Non-pigmented ciliary epithelial cell (primary cell): ENCODE measurements around the gene RBM14.
A peak's percentile ranks its signal among the peaks of the same experiment; 100 is the strongest.
"Not testable (repeated sequence)": the region's sequence is repeated elsewhere in the genome, so short reads cannot be mapped to it uniquely, and the experiment has no call there.

Source experiments
- DNase-seq: peaks from one replicate; pipeline ENCODE4 v3.0.0-alpha.2; 2010; ENCODE audit warnings: low read depth

Gene RBM14, protein sequence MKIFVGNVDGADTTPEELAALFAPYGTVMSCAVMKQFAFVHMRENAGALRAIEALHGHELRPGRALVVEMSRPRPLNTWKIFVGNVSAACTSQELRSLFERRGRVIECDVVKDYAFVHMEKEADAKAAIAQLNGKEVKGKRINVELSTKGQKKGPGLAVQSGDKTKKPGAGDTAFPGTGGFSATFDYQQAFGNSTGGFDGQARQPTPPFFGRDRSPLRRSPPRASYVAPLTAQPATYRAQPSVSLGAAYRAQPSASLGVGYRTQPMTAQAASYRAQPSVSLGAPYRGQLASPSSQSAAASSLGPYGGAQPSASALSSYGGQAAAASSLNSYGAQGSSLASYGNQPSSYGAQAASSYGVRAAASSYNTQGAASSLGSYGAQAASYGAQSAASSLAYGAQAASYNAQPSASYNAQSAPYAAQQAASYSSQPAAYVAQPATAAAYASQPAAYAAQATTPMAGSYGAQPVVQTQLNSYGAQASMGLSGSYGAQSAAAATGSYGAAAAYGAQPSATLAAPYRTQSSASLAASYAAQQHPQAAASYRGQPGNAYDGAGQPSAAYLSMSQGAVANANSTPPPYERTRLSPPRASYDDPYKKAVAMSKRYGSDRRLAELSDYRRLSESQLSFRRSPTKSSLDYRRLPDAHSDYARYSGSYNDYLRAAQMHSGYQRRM

DNA sequence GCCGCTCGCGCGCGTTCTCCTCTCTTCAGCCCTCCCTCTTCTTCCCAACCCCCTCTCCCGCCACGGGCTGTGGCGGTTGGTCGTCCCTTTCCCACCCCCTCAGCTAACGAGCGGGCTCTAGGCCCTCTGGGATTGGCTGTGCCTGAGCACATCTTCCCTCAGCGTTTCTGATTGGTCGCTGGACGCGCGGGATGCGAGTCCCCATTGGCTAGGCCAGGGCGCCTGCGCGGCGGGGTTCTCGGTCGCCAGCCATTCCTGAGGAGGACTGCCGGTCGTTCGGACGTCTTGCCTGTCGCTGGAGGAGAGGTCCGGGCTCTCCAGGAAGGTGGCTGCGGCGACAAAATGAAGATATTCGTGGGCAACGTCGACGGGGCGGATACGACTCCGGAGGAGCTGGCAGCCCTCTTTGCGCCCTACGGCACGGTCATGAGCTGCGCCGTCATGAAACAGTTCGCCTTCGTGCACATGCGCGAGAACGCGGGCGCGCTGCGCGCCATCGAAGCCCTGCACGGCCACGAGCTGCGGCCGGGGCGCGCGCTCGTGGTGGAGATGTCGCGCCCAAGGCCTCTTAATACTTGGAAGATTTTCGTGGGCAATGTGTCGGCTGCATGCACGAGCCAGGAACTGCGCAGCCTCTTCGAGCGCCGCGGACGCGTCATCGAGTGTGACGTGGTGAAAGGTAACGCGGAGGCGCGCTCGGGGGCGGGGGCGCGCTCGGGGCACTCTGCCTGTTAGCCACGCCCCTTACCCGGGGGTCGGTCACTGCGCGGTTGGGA lies at the start of gene RBM14:
TSS of gene RBM14 (plus strand) at position 252 of the 776 bp plus-strand sequence. CDS start at position 343, 91 bp downstream.
- DNase-seq, result peak; percentile 95

DNA sequence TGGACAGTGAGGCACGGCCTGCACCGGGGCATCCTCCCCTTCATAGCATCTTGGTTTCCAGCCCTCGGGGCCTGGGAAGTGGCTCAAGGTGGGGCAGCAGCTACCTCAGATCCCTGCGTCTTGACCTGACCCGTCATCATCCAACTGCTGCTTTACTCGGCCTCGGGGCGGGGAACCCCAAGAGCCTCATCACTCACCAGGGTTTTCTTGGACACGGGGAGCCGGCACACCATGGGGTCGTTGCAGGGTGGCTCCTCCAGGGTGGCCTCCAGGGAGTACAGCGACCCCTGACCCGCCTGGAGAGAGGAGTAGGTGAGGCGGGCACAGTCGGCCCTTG lies 48.7 kb upstream of the RBM14 start:
- DNase-seq, result no peak

DNA sequence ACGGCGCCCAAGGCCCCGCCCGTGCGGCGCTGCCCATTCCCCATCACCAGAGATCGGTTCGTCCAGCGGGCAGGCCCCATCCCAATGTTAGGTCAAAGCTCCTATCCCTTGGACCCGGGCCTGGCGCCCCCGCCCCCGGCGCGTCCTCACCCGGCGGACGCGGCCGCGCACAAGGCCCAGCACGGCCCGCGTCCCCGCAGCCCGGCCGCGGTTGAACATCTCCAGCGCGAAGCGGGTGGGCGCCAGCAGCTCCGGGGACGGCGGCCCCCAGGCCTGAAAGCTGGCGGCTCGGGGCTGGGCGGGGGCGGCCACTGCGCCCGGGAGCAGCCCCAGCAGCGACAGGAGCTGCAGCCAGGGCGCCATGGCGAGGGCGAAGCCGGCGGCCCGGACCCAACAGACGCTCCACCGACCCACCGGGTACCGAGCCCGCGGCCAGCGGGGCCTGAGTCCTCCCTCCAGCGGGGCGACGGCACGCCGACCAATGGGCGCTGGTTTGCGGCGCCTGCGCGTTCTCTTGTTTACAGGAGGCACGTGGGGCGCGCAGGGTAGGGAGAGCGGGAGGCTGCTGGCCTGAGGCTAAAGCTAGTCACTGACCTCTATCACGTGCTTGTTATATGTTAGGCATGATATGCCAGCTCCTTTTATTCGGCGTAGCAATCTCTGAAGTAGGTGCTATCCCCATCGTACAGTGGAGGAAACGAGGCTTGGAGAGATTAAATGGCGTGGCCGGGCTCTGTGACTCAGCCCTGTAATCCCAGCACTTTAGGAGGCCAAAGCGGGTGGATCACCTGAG lies 48.1 kb upstream of the RBM14 start, which contains the start of gene CTSF:
TSS of gene CTSF (minus strand) at position 483 of the 793 bp plus-strand sequence. CDS start at position 363, 120 bp downstream.
- DNase-seq, result no peak

DNA sequence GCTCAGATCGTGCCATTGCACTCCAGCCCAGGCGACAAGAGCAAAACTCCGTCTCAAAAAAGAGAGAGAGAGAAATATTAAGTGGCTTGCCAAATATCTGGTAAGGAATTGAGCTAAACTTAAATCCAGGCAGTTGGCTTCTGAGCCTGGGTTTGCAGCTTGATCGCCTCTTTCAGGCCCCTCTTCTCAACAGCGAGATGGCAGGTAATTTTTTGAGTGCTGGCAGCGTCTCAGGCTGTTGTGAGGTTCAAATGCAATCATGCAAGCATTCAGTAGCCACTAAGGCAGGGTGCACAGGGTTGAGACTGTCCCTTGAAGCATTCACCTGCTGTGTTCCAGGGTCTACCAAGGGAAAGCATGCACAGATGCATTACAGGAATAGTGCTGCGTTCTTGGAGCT lies 47.4 kb upstream of the RBM14 start:
- no peak for DNase-seq

DNA sequence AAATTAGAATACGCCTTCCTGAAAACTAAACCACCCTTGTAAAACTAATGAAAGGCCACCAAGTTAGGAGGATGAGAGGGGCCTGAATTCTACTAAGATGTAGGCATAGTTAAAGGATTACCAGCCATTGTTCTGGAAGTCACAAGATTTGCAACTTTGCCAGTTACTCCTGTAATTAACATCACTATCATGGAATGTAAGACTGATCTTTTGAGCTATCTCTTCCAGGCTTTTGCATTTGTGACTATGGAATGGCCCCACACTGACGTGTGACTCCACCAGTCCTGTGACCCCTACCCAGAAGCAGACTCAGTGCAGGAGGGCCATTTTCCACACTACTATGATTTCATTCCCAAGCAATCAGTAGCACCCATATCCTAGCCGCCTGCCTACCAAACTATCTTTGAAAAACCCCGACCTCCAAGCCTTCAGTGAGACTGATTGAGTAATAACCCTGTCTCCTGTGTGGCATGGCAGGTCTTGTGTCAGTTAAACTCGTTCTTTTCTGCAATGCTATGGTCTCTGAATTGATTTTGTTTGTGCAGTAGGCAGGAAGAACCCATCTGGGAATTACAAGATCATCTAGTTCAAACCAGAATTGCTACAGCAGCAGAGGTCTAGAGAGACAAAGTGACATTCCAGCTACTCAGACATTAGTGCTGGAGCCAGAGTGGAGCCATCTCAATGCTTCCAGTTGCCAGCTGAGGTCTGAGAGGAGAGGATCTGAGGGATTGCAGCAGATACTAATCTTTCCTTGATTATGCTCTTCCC lies 46.2 kb upstream of the RBM14 start:
- DNase-seq, result no peak

DNA sequence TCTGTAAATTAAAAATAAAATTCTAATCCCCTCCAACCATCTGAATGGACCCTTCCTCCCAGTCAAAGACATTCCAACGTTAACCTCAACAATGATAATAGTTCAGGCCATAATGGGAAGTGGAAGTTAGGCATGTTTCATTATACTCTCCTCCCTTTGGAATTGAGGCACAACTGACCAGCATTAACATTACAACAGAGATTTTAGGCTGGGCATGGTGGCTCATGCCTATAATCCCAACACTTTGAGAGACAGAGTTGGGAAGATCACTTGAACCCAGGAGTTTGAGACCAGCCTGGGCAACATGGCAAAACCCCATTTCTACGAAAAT lies 45.6 kb upstream of the RBM14 start:
- DNase-seq, result no peak

DNA sequence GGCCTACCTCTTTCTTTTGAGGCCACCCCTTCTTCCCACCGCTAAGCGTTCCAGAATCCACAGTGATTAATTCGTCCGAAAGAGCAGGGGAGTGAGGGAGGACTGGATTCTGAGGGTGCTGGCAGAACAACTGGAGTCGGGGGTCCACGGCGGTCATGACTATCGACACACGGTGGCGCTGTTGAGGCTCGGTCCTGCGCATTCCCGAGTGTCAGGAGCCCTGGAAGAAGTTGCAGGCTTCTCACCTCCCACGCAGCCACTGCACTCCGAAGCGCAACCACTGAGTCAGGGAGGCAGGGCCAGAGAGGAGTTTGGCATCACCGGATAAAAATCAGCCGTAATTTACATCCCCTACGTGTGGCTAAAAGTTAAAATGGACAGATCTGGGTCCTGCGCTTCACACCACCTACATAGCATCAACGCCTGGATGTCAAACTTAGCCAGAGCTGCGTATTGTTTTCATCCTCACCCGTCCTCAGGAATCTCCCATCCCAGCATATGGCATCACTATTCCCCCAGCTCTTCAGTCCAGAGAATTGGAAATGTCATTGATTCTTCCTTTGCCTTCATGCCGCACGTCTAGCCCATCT lies 37.3 kb upstream of the RBM14 start:
- DNase-seq, result no peak

DNA sequence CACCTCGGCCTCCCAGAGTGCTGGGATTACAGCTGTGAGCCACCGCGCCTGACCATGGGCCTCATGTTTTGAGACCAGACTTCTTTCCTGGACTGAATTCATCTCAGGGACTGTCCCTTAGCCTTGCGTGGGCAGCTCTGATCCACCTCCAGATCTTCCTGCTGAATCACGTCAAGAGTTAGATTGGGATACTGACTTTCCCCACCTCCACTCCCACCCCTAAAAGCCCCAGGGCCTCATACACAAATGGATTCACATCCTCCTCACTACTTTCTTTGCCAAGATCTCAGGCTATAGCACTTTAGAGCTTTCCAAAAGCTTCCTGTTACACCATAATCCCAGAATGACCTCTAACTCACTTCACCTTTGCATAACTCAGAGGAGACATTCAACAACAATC lies 35.6 kb upstream of the RBM14 start:
- no peak for DNase-seq

DNA sequence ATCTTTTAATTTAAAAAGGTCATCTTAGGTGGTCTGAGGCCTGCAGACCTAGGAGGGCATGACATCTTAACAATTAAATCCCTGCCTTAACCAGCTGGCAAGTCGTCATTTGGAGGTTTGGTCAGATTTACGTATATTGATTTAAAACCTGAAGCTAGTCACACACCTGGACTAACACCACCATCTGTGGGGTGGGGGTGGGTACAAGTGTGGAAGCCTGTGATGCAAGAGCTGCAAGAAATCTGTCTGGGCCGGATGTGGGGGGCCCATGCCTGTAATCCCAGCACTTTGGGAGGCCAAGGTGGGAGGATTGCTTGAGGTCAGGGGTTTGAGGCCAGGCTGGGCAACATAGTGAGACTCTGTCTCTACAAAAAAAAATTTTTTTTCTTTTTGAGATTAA lies 35.2 kb upstream of the RBM14 start:
- no peak for DNase-seq

DNA sequence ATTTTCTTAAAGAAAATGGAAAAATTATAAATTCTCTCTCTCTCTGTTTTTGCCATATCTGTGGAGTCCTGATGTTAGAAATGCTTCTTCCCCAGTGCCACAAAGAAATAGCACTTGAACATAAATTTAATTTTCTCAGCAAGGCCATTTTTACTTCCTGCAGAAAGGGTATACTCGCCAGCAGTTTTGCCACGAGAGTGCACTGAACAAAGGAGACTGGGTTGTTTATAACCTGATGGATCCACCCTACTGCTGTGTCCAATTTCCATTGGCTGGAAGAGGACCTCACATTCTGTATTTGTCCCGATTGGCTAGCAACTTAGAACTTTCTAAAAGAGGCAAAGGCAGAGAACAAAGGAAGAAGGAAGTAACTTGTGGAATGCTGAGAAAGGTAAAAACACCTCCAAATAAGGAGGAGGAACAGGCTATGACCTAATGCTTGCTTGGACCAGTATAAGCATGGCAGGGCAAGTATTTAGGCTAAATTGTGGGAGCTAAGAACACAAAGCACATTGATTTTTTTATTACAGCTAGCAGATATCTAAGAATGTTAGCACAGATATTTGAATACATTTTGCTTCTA lies 33.8 kb upstream of the RBM14 start:
- DNase-seq, result not testable (repeated sequence)

DNA sequence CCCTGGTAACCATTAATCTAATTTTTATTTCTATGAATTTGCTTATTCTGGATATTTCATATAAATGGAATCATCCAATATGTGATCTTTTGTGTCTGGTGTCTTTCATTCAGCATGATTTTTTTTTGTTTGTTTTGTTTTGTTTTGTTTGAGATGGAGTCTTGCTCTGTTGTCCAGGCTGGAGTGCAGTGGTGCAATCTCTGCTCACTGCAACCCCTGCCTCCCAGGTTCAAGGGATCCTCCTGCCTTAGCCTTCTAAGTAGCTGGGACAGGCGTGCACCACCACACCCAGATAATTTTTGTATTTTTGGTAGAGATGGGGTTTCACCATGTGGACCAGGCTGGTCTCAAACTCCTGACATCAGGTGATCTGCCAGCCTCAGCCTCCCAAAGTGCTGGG lies 31.0 kb upstream of the RBM14 start:
- DNase-seq, result not testable (repeated sequence)

DNA sequence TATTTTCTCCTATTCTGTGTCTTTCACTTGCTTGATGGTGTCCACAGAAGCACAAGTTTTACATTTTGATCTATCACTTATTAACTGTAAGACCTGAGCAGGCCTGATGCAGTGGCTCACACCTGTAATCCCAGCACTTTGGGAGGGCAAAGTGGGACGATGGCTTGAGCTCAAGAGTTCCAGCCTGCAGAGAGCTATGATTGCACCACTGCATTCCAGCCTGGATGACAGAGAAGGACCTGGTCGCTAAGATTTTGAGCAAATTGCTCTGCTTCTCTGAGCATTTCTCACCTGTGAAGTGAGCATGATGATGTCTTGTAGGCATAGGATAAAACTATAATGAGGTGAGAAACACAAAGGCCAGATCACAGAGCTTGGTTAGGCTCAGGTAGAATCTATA lies 30.3 kb upstream of the RBM14 start:
- no peak for DNase-seq

DNA sequence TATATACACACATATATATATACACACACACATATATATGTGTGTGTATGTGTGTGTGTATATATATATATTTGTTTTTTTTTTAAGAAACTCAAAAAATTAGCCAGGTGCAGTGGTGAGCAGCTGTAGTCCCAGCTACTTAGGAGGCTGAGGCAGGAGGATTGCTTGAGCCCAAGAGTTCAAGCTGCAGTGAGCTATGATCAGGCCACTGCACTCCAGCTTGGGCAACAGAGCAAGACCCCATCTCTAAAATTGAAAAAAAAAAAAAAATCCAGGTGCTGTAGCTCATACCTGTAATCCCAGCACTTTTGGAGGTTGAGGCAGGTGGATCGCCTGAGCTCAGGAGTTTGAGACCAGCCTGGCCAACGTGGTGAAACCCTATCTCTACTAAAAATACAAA lies 27.1 kb upstream of the RBM14 start:
- DNase-seq, result not testable (repeated sequence)

DNA sequence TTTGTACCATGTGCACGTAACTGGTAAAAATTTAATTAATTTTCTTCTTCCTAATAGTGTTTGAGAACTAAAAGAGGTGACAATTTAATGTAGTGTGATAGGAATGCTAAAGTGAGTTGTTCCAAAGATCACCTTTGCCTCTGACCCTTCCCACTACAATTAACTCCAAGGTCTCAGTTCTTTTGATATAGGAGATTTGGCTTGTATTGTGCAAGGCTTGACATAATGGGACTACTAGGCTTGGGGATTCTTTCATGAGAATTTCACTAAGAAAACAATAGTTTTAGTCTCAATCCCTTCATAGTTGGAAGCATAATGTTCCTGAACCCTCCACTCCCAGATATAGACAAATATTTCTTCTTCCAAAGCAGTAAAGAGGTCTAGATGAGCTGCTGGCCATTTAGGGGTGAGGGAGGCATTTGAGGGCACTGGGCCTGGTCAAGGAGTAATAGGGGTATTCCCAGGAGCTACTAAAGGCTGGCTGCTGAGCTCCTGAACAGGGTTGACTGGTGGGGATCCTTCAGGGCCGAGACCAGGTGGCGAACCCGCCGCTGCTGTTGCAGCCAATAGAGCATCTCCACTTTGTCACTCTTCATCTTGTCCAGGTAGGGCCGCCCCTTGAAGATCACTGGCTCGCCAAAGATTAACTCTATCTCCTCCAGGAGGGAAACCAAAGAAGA lies 26.3 kb upstream of the RBM14 start:
- DNase-seq, result no peak

DNA sequence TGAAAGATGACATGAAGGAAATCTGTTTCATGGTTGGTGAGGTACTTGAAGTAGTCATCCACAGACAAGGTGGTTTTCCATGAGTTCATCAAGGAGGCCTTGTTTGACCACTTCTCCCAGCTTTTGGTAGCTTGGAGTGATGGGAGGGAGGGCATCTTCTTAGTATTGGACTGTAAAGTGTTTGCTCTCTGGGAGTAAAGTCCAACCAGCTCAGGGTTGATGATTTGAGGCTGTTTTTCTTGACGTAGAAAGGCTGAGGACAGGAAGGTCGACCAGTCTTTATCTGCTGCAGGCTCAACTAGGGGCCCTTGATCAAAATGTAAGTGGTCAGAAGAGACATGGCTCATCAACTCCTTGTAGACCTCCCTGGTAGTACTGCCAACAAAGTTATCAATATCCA lies 25.3 kb upstream of the RBM14 start:
- DNase-seq, result no peak

DNA sequence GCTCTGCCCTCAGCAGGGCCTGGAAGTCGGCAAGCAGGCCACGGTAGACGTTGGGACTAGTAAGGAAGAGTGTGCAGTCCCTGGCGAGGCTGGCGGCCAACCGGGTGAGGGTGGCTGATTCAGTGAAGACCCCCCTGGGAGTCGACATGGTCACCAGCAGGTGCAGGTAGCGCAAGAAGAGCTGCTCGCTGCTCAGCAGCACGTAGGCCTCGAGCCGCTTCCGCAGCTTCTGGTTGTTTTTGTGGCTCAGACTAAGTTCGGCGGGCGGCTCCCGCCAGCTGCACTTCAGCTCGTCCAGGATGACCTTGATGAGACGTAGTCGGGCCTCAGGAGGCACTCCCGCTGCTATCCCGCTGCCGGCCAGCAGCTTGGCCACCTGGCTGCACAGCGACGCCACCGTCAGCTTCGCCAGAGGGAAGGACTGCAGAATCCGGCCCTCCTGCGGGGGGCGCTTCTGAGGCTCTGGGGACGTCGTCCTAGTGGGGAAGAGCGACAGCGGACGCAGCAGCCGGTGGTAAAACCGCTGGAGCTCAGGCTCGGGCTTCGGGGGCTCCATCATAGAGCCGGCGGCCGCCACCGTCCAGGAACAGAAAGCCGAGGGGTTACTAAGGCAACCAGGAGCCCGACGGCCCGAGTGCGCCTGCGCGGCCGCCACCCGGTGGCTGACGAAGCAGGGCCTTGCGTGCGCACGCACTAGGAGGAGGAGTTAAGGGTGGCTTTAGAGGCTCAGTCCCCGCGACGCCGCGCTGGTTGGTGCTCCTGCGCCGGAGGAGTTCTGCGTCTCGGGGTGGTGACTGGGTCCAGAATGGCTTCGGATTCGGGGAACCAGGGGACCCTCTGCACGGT lies 23.8 kb upstream of the RBM14 start, which contains the start of the genes CCDC87 and CCS:
TSS of gene CCDC87 (minus strand) at position 607 of the 846 bp plus-strand sequence. CDS start at position 559, 48 bp downstream.
TSS of gene CCS (plus strand) at position 729 of the 846 bp plus-strand sequence. CDS start at position 806, 77 bp downstream.
- DNase-seq, result no peak

DNA sequence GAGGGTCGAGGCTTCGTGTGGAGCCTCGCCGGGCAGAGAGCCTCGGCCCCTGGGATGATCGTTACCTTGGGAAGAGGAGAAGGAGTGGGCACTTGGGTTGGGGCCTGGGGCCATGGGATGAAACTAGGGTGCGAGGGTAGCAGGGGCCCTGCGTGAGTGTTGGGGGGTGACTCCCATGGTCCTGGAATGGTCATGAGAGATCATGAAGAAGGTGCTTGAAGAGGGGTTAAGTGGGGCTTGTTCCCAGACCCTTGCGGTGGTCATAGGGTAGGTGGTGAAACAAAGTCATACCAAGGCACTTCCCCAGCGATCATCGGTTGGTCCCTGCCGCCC lies 23.2 kb upstream of the RBM14 start:
- no peak for DNase-seq

DNA sequence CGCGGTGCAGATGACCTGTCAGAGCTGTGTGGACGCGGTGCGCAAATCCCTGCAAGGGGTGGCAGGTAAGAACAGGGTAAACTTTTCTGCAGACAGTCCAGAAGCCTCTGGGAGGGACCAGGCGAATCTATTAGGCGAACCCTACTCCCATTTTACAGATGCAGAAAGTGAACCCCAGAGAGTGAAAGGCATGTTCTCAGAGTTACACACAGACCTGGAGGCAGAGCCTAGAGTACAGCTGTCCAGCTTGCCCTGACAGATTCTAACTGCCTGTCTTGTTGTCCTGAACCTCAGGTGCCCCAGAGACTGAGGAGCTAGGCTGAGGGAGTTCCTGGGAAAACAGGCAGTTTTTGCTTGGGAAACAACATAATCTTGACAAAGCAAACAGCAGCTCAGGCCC lies 22.8 kb upstream of the RBM14 start:
- DNase-seq, result no peak
